Activated naive CD4-positive, alpha-beta T cell treated with Interleukin-2 at 50 U/mL for 16 hours (primary cell): Measurements from ENCODE around the gene MINAR1.

ENCODE experiments used
- DNase-seq: peaks from one replicate; pipeline ENCODE4 v3.0.0-alpha.2; 2020

MINAR1 gene

DNA sequence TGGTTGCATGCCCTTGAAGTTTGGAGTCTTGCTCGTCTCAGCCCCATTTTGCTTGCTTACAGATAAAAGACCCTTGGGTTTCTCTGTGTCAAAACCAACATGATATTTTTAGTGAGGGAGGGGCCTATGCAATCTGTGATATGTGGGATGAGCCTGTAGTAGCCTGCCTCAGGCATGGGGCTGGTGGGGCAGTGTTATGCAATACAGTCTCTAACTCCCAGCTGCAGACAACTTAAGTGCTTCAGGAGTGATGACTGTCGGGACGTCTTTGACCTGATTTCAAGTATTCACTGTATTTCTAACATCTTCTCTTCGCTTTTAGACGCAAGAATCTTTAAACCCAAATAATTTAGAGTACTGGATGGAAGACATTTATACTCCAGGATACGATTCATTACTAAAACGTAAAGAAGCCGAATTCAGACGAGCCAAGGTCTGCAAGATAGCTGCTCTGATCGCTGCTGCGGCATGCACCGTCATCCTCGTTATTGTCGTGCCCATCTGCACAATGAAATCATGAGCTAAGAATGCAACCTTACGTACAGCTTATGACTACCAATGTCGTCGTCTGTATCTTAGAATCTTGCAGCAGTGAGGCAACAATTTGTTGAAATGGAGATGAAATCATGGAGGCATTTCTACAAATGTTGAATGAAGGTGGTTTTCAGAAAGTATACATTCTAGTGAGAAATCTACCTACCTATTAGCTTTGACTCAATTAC, 35.9 kb downstream of the MINAR1 start:
- no peak for DNase-seq

DNA sequence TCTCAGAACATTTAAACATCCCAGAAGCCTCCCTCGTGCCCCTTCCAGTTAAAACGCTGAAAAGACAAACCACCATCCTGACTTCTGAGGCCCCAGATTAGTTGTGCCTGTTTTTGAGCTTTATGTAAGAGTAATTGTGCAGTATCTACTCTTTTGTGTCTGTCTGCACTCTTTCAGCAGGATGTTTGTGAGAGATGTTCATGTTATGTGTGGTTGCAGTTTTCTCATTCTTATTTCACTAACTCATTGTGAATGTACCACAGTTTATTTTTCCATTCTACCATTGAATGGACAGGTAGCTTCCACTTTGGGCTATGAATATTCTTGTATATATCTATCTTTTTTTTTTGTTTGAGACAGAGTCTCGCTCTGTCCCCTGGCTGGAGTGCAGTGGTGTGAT, 40.3 kb downstream of the MINAR1 start:
- DNase-seq: no peak

DNA sequence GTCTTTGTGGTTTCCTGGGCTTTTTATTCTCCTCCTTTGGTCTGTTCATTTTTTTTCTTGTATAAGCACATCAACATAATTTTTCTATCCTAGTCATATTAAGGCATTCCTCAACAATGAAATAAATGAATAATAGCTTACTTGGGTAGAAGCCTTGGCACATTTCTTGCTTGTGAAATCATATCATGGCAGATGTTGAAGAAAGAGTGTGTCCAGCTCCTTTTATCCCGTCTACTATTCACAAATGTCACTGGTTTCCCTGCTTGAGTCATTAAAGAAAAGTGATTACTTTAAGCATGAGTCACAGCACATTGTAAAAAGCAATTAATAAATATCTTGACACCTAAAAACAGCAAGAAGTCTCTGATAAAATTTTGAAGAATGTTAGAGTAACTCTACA, 42.1 kb downstream of the MINAR1 start:
- no peak for DNase-seq

DNA sequence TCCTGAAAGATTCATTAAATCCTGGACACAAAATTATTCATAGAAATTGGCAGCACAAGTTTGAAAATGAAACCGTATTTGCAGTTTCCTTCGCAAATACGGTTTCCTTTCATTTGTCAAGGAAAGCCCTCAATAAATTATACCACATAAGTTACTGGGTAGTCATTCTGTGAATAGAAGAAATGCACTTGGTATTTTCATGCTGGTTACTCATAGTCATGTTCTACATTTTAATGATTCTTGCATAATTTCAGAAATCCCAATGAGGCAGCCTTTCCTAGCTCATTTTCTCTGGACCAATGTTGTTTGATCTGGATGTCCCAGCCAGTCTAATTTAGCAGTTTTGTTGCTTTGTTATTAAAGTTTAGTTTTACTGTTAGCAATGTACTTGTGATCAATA, 43.2 kb downstream of the MINAR1 start:
- DNase-seq: no peak

DNA sequence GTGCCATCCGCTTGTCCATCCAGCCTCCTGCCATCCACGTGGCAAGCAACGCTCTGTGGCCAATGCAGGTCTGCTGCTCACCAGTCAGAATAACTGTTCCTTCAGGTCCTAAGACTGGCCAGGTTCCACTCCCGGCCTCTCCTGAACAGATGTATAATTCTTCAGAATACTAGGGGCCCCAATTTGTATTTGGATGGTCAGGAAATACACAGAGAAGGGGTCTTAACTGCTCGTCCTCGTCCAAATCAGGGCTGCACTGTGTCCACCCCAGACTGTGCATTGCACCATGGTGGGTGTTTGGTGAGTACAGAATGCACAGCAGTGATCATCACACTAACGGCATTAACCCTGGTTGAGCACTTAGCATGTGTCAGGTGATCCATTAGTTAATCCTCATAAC, 46.0 kb downstream of the MINAR1 start:
- no peak for DNase-seq

DNA sequence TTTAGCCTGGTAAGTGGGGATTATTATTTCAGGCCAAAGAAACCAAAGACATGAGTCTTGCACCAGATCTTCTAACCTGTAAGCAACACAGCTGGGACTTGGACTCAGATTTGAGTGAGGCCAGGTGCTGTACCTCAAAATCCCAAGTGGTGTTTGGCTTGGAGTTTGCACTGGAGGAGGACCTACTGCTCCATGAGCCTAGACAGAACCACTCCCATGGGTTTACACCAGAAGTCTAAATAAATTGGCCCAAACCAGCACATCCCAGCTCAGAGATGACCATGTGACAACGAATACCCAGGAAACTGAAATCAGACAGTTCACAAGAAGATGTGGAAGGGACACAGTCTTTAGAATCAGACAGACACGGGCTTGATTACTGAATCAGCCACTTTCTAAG, 47.5 kb downstream of the MINAR1 start:
- no peak for DNase-seq

DNA sequence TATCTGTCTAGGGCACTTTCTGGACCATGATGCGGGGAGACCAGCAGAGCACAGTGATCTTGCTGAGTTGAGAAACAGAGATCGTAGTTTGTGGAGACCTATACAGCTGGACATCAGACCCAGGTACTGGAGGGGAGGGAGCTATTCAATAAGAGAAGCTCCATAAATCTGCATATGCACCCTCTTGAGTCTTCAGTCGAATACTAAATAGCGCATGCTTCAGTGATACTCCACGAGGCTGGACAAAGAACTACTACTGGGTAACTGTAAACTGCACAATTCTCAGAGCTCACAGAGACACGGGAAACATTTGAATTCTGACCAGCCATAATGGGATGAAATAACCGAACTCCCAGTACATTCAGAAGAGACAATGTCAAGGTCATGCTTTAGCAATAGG, 49.7 kb downstream of the MINAR1 start:
- no peak for DNase-seq
